Smooth muscle cell (in vitro differentiated cells): ENCODE results near the gene NOD2. TPM values are rescaled to one million over a fixed set of nuclear protein-coding genes. Genes with fewer than 3 reads are reported as not detected.

Source experiments
- DNase-seq: peaks from one replicate; lab custom pipeline; 2025; ENCODE audit not compliant: unreplicated experiment; lab: John Stamatoyannopoulos, UW
- H2AFZ ChIP-seq: fragments of 200-600 bp; sonication (generic); 2 replicates; pipeline ENCODE4 v1.6.0; 2016; ENCODE audit warnings: antibody characterized with exemption, low read depth, mild to moderate bottlenecking
- H3F3A ChIP-seq: fragments of 200-600 bp; sonication (generic); 2 replicates; pipeline ENCODE4 v1.6.0; 2017; ENCODE audit warnings: antibody characterized with exemption, low read depth
- H3K27ac ChIP-seq: fragments of 200-600 bp; sonication (generic); 2 replicates; pipeline ENCODE4 v1.5.1; 2016; ENCODE audit warnings: low read depth, mild to moderate bottlenecking
- H3K27me3 ChIP-seq: fragments of 200-600 bp; sonication (generic); 2 replicates; pipeline ENCODE4 v1.6.1; 2016; ENCODE audit warnings: low read depth, mild to moderate bottlenecking
- H3K36me3 ChIP-seq: fragments of 200-600 bp; sonication (generic); 2 replicates; pipeline ENCODE4 v1.5.1; 2016; ENCODE audit warnings: low read depth
- H3K4me1 ChIP-seq: fragments of 200-600 bp; sonication (generic); 2 replicates; pipeline ENCODE4 v1.5.1; 2016; ENCODE audit warnings: low read depth
- H3K4me2 ChIP-seq: fragments of 200-600 bp; sonication (generic); 2 replicates; pipeline ENCODE4 v1.6.0; 2016; ENCODE audit warnings: mild to moderate bottlenecking
- H3K4me3 ChIP-seq: fragments of 200-600 bp; sonication (generic); 2 replicates; pipeline ENCODE4 v1.5.1; 2016; ENCODE audit warnings: mild to moderate bottlenecking
- H3K79me2 ChIP-seq: fragments of 200-600 bp; sonication (generic); 2 replicates; pipeline ENCODE4 v1.6.0; 2016; ENCODE audit warnings: low read depth, mild to moderate bottlenecking
- H3K9ac ChIP-seq: fragments of 200-600 bp; sonication (generic); 2 replicates; pipeline ENCODE4 v1.6.0; 2016; ENCODE audit warnings: low read depth
- H3K9me3 ChIP-seq: fragments of 200-600 bp; sonication (generic); replicated peaks from 2 replicates; pipeline ENCODE4 v1.5.1; 2016; ENCODE audit warnings: low read depth
- H4K20me1 ChIP-seq: fragments of 200-600 bp; sonication (generic); 2 replicates; pipeline ENCODE4 v1.6.0; 2016; ENCODE audit warnings: low read depth
- CTCF ChIP-seq: fragments of 200-600 bp; sonication (generic); IDR thresholded peaks from 2 replicates; pipeline ENCODE4 v1.5.1; 2017; ENCODE audit warnings: borderline replicate concordance, mild to moderate bottlenecking, antibody characterized with exemption; ENCODE audit not compliant: insufficient read depth, poor library complexity, severe bottlenecking
- WGBS: methylation state at CpG from one replicate; pipeline ENCODE4 v1.1.7; 2016; ENCODE audit warnings: low lambda C conversion rate; 5-methylcytosine and 5-hydroxymethylcytosine counted together
- polyA plus RNA-seq: library from polyadenylated mRNA; unstranded; fragments of >200 nt; fragmentation: Nextera tagmentation; extraction: Ambion mirVana; gene quantifications from 2 replicates; pipeline ENCODE4 v1.2.1, GENCODE V29; 2016
- total RNA-seq: library from RNA; depleted of rRNA; stranded (reverse); fragments of >200 nt; gene quantifications from 2 replicates; pipeline ENCODE4 v1.2.3, GENCODE V29; 2014

NOD2 gene
- total and polyA plus RNA-seq, 2 experiments from 2014 or later = 0.90 TPM; not detected in 1

DNA sequence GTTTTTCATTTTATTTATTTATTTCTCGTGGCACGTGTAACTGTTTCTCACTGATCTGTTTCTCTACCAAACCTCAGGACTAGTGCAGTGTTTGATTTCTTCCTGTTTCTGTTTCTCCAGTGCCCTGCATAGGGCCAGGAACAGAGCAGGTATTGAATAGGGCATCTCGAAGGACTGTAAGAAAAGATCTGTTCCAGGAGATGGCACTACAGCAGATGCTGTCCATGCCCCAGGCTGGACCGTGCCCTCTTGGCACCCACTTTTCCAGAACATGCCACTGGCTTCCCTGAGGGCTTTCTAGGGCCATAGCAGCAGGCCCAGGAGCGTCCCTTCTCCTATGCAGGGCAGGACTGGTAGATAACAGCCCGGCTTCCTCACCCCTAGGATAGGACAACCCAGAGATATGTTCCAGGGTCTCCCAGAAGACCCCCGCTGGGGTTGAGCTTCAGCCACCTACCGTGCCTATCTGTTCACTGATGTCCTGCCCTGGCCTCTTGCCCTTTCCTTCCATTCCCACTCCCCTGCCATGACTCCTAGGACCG is 16.7 kb upstream of the NOD2 start:
- H3K4me2 ChIP-seq = no peak overlapping the region
- no peak for DNase-seq
- no peak for TF ChIP-seq CTCF
- no peaks in the 10 kb centered on the region for H3K4me1 ChIP-seq
- no peaks in the 10 kb centered on the region for H3K36me3 ChIP-seq
- H3K27ac ChIP-seq = no peak overlapping the region
- H3K9me3 ChIP-seq = no peaks in the 10 kb centered on the region
- no peak overlapping the region for H3K9ac ChIP-seq
- no peaks in the 10 kb centered on the region for H3F3A ChIP-seq
- no peaks in the 10 kb centered on the region for H3K79me2 ChIP-seq
- no peak overlapping the region for H3K4me3 ChIP-seq
- H4K20me1 ChIP-seq = no peaks in the 10 kb centered on the region
- no peaks in the 10 kb centered on the region for H3K27me3 ChIP-seq
- H2AFZ ChIP-seq = no peak overlapping the region
- WGBS = 91% methylated on average over 9 of the region's 9 CpGs

DNA sequence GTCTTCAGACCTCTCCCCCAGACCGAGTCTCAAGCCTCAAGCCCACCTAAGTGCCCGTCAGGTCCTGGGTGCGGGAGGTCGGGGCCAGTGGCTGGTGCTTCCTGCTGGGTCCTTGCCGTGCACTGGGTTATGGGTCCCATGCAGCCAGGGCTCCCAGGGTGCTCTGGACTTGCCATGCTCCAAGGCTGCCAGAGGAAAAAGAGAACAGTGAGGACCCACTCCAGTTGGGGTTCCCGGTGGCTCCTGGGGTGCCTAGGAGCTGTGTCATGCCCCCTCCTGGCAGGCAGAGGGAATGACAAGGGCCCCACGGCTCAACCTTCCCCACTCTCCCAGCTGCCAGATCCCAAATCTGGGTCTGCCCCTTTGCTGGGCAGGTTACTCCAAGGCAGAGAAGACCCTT is 16.1 kb upstream of the NOD2 start:
- TF ChIP-seq CTCF = peak; percentile 24
- Histone ChIP-seq H4K20me1 (no peaks in the 10 kb centered on the region), H2AFZ (no peak overlapping the region), H3K27me3 (no peaks in the 10 kb centered on the region), H3K4me1 (no peaks in the 10 kb centered on the region), H3K79me2 (no peaks in the 10 kb centered on the region), H3K9me3 (no peaks in the 10 kb centered on the region), H3K4me3 (no peak overlapping the region), H3F3A (no peaks in the 10 kb centered on the region), H3K4me2 (no peak overlapping the region), H3K27ac (no peak overlapping the region), H3K36me3 (no peaks in the 10 kb centered on the region), H3K9ac (no peak overlapping the region)
- 78% methylated on average over 7 of the region's 7 CpGs for WGBS
- DNase-seq = no peak

- H3K79me2 ChIP-seq = no peaks in the 10 kb centered on the region
- no peaks in the 10 kb centered on the region for H3F3A ChIP-seq
Observed at GRCh38 chr16:50678531-50678930, 14.9 kb upstream of the NOD2 start.

More at GRCh38 chr16:50678531-50678930, 14.9 kb upstream of the NOD2 start:
- Histone ChIP-seq H3K27me3 (no peaks in the 10 kb centered on the region), H3K9me3 (no peaks in the 10 kb centered on the region), H3K9ac (no peak overlapping the region), H3K4me3 (no peak overlapping the region), H2AFZ (no peak overlapping the region), H4K20me1 (no peaks in the 10 kb centered on the region), H3K36me3 (no peaks in the 10 kb centered on the region), H3K4me2 (no peak overlapping the region), H3K4me1 (no peaks in the 10 kb centered on the region), H3K27ac (no peak overlapping the region)
- 41% methylated on average over 3 of the region's 3 CpGs for WGBS
- TF ChIP-seq CTCF = no peak
- no peak for DNase-seq
